Activated CD4-positive, alpha-beta memory T cell treated with anti-CD3 and anti-CD28 coated beads, Interleukin-2, amount 10 ng/mL, durations not matched to agents 7 days and 5 days (primary cell): Measurements from ENCODE around the gene NEU4. TPM values are rescaled to one million over a fixed set of nuclear protein-coding genes. Genes with fewer than 3 reads are reported as not detected.
A peak's percentile ranks its signal among the peaks of the same experiment; 100 is the strongest.
"Not testable (repeated sequence)": the region's sequence is repeated elsewhere in the genome, so short reads cannot be mapped to it uniquely, and the experiment has no call there.

Source experiments
- CTCF ChIA-PET: fragments of 350-600 bp; sonication (Branson Sonifier 250); formaldehyde crosslinking; loops from one replicate; lab custom pipeline; 2021; ENCODE audit warnings: antibody characterized with exemption, inconsistent platforms; lab: Charles Lee
- POLR2A ChIA-PET: fragments of 350-600 bp; sonication (Branson Sonifier 250); formaldehyde crosslinking; loops from one replicate; lab custom pipeline; 2021; ENCODE audit warnings: antibody characterized with exemption; lab: Charles Lee
- DNase-seq: peaks from one replicate; pipeline ENCODE4 v3.0.0-alpha.2; 2020
- H3K27ac Mint-ChIP-seq: one replicate; pipeline ENCODE4 v1.8.0; 2021; ENCODE audit warnings: mild to moderate bottlenecking, mixed read lengths
- H3K27me3 Mint-ChIP-seq: one replicate; pipeline ENCODE4 v1.8.0; 2021; ENCODE audit warnings: mixed read lengths
- H3K36me3 Mint-ChIP-seq: one replicate; pipeline ENCODE4 v1.8.0; 2021; ENCODE audit warnings: low read depth, mixed read lengths
- H3K4me1 Mint-ChIP-seq: one replicate; pipeline ENCODE4 v1.8.0; 2021; ENCODE audit warnings: mixed read lengths
- H3K4me3 Mint-ChIP-seq: one replicate; pipeline ENCODE4 v1.8.0; 2021; ENCODE audit warnings: mild to moderate bottlenecking, mixed read lengths
- H3K9me3 Mint-ChIP-seq: one replicate; pipeline ENCODE4 v1.8.0; 2021; ENCODE audit warnings: mixed read lengths
- total RNA-seq, 2 experiments: library from RNA; stranded (reverse); gene quantifications; one replicate each; pipeline ENCODE4 v1.2.3, GENCODE V29; 2021

NEU4 gene
- total RNA-seq, 2 experiments from 2014 or later, result 0.38 to 0.43 TPM

DNA sequence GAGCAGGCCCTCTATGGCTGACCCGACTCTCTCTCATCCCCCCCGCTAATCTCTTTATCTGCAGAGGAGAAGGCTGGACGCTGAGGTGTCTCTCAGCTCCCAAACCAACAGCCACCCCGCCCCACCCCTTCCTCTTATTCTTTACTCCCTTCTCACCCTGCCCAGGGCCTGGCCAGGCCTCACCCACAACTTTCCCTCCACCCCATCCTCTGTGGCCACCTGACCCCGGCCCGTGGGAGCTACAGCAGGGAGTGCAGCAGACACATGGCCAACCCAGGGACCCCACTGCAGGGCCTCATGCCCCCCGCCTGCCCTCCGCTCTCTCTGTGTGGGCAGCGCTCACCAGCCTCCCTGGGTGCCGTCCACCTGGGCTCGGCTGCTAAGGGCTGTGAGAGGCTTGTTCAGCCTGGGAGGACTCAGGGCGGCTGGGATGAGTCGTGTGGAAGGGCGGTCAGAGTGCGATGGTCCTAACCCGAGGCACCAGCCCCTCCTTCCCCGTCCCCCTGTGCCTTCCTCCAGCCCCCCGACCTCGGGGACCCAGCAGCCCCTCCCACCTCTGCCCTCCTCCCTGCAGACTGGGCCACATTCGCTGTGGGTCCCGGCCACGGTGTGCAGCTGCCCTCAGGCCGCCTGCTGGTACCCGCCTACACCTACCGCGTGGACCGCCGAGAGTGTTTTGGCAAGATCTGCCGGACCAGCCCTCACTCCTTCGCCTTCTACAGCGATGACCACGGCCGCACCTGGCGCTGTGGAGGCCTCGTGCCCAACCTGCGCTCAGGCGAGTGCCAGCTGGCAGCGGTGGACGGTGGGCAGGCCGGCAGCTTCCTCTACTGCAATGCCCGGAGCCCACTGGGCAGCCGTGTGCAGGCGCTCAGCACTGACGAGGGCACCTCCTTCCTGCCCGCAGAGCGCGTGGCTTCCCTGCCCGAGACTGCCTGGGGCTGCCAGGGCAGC is 6.8 kb downstream of the NEU4 start:
- no peak overlapping the region for H3K4me3 Mint-ChIP-seq

DNA sequence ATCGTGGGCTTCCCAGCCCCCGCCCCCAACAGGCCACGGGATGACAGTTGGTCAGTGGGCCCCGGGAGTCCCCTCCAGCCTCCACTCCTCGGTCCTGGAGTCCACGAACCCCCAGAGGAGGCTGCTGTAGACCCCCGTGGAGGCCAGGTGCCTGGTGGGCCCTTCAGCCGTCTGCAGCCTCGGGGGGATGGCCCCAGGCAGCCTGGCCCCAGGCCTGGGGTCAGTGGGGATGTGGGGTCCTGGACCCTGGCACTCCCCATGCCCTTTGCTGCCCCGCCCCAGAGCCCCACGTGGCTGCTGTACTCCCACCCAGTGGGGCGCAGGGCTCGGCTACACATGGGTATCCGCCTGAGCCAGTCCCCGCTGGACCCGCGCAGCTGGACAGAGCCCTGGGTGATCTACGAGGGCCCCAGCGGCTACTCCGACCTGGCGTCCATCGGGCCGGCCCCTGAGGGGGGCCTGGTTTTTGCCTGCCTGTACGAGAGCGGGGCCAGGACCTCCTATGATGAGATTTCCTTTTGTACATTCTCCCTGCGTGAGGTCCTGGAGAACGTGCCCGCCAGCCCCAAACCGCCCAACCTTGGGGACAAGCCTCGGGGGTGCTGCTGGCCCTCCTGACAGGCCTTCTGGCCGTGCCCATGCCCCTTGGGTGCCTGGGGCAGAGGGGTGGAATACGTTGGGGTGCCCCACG is 7.6 kb downstream of the NEU4 start:
- no peak overlapping the region for H3K27ac Mint-ChIP-seq
- CTCF ChIA-PET, result no interaction called here
- no peaks in the 10 kb centered on the region for H3K27me3 Mint-ChIP-seq
- DNase-seq, result peak; percentile 15
- H3K4me3 Mint-ChIP-seq, result no peak overlapping the region
- no peaks in the 10 kb centered on the region for H3K9me3 Mint-ChIP-seq
- H3K36me3 Mint-ChIP-seq, result no peaks in the 10 kb centered on the region
- peaks cover 9% of the 10 kb centered on the region for H3K4me1 Mint-ChIP-seq
- POLR2A ChIA-PET, result no interaction called here

More for the DNA sequence above, 6.8 kb downstream of the NEU4 start:
- ChIA-PET POLR2A (no interaction called here), CTCF (no interaction called here)
- Mint-ChIP-seq H3K27ac (no peak overlapping the region), H3K36me3 (no peaks in the 10 kb centered on the region), H3K4me1 (peaks cover 5% of the 10 kb centered on the region), H3K27me3 (no peaks in the 10 kb centered on the region), H3K9me3 (no peaks in the 10 kb centered on the region)
- no peak for DNase-seq

DNA sequence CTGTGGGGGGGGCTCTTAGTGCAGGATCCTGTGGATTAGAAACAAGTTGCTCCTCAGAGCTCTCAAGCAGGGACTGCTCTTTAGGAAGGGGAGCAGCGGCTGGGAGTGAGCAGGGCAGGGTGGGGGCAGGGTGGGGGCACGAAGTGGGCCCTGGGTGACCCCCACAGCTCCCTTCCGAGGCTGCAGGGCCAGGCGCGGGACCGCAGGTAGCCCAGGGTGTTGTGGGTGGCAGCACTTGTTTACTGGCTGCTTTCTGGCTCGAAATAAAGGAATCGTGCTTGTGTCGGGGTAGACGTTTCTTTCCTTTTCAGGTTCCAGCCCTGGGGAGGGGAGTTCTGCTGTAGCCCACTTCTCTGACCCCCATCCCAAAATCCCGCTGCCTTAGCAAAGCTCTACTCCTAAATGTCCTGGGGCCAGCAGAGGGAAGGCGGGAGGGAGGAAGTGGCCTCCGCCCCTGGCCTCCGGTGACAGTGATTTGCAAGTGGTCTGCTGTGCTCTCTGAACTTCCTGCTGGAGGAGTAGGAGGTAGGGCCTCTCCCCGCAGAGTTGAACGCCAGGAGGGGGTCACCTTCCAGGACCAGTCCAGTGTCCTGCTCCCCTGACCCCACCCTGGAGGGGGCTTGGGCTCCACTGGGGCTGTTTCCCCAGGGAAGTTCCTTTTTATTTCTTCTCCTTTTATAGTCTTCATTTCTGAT is 8.3 kb downstream of the NEU4 start:
- no peaks in the 10 kb centered on the region for H3K27me3 Mint-ChIP-seq
- DNase-seq, result peak; percentile 17

DNA sequence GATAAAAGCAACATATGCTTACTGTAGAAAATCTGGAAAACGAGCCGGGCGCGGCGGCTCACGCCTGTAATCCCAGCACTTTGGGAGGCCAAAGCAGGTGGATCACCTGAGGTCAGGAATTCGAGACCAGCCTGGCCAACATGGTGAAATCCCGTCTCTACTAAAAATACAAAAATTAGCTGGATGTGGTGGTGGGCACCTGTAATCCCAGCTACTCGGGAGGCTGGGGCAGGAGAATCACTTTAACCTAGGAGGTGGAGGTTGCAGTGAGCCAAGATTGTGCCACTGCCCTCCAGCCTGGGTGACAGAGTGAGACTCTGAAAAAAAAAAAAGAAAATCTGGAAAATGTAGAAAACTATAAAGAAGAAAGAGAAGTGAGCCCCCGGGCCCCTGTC is 8.8 kb downstream of the NEU4 start:
- DNase-seq, H3K27me3 Mint-ChIP-seq, H3K36me3 Mint-ChIP-seq, H3K27ac Mint-ChIP-seq, H3K9me3 Mint-ChIP-seq, CTCF ChIA-PET, H3K4me3 Mint-ChIP-seq: not testable (repeated sequence)
- H3K4me1 Mint-ChIP-seq, result peaks cover 17% of the 10 kb centered on the region
- POLR2A ChIA-PET, result interaction anchor here (0.7 kb wide), 1 partner anchor 55 kb away, joined by 3 read pairs; no protein-coding TSS in a partner anchor

More for the DNA sequence above, 8.3 kb downstream of the NEU4 start:
- ChIA-PET POLR2A (no interaction called here), CTCF (no interaction called here)
- Mint-ChIP-seq H3K9me3 (no peaks in the 10 kb centered on the region), H3K36me3 (no peaks in the 10 kb centered on the region), H3K4me1 (peaks cover 12% of the 10 kb centered on the region), H3K27ac (no peak overlapping the region), H3K4me3 (peak overlapping the region; percentile 13)

DNA sequence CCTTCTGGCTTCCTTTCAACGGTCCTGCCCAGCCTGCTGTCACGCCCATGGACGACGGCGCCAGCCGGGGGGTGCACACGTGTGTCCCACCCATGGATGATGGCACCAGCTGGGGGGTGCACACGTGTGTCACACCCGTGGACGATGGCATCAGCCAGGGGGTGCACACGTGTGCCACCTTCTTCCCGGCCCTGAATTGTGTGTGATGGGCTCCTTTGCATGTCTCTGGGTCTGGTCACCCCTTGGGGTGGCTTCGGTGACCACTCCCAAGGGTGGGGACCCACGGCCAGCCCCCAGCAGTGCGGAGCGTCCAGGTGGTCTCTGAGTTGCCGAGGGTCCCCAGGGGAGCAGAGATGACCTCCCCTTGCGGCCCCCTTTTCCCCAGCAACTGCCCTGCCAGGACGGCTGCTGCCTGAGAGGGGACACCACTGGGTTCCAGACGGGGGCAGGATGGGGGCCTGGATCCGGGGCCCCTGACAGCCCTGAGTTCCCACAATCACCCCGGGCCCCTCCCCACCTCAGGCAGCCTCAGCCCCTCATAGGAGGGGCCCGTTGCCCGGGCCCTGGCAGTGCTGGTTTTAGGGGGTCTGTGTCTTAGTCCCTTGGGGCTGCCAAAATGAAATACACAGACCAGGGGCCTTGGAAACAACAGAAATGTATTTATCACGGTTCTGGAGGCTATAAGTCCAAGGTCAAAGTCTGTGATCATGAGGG is 9.4 kb downstream of the NEU4 start:
- no peak overlapping the region for H3K4me3 Mint-ChIP-seq
- peak; percentile 2 for DNase-seq
- peaks cover 19% of the 10 kb centered on the region for H3K4me1 Mint-ChIP-seq
- no peak overlapping the region for H3K27ac Mint-ChIP-seq
- ChIA-PET POLR2A (interaction anchor here (0.7 kb wide), 1 partner anchor 56 kb away, joined by 3 read pairs; no protein-coding TSS in a partner anchor), CTCF (no interaction called here)
- peaks cover 3% of the 10 kb centered on the region for H3K27me3 Mint-ChIP-seq
- H3K9me3 Mint-ChIP-seq, result peaks cover 7% of the 10 kb centered on the region
- H3K36me3 Mint-ChIP-seq, result peaks cover 6% of the 10 kb centered on the region

DNA sequence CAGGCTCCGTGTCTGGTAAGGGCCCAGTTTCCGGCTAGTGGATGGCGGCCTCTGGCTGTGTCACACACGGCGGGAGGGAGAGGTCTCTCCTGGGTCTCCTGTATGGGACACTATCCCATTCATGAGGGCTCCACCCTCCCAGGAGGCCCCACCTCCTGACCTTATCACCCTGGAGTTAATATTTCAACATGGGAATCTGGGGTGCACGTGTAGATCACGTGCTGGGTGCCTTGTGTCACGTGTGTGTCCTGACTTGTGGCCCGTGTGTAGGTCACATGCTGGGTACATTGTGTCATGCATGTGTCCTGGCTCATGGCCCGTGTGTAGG is 9.9 kb downstream of the NEU4 start:
- no peak overlapping the region for H3K4me3 Mint-ChIP-seq
- ChIA-PET POLR2A (no interaction called here), CTCF (no interaction called here)
- DNase-seq, result peak; percentile 6
- peaks cover 12% of the 10 kb centered on the region for H3K9me3 Mint-ChIP-seq
- peaks cover 3% of the 10 kb centered on the region for H3K27me3 Mint-ChIP-seq
- H3K4me1 Mint-ChIP-seq, result peaks cover 19% of the 10 kb centered on the region
- peaks cover 10% of the 10 kb centered on the region for H3K36me3 Mint-ChIP-seq
- H3K27ac Mint-ChIP-seq, result no peak overlapping the region

DNA sequence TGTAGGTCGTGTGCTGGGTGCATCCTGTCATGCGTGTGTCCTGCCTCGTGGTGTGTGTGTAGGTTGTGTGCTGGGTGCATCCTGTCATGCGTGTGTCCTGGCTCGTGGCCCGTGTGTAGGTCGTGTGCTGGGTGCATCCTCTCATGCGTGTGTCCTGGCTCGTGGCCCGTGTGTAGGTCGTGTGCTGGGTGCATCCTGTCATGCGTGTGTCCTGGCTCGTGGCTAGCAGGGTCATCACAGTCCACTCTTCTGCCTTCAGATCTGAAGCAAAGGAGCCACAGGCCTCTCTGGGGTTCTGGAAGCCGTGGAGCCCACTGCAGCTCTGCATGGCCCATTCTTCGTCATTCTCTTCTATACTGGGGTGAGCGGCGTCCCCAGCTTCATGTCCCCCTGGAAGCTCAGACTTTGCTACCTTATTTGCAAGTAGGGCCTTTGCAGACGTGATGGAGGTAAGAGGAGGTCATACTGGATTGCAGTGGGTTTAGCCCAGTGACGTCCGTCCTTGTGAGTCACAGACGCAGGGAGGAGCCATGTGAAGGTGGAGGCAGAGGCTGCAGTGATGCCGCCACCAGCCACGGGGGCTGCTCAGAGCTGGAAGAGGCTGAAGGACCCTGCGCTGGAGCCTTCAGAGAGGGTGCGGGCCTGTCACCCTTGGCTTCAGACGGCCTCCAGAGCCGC is 11.1 kb downstream of the NEU4 start:
- Mint-ChIP-seq H3K4me1 (peaks cover 19% of the 10 kb centered on the region), H3K9me3 (peaks cover 14% of the 10 kb centered on the region), H3K36me3 (peaks cover 10% of the 10 kb centered on the region)
- H3K27ac Mint-ChIP-seq, POLR2A ChIA-PET, H3K4me3 Mint-ChIP-seq, H3K27me3 Mint-ChIP-seq, CTCF ChIA-PET: not testable (repeated sequence)
- peak; percentile 13 for DNase-seq

DNA sequence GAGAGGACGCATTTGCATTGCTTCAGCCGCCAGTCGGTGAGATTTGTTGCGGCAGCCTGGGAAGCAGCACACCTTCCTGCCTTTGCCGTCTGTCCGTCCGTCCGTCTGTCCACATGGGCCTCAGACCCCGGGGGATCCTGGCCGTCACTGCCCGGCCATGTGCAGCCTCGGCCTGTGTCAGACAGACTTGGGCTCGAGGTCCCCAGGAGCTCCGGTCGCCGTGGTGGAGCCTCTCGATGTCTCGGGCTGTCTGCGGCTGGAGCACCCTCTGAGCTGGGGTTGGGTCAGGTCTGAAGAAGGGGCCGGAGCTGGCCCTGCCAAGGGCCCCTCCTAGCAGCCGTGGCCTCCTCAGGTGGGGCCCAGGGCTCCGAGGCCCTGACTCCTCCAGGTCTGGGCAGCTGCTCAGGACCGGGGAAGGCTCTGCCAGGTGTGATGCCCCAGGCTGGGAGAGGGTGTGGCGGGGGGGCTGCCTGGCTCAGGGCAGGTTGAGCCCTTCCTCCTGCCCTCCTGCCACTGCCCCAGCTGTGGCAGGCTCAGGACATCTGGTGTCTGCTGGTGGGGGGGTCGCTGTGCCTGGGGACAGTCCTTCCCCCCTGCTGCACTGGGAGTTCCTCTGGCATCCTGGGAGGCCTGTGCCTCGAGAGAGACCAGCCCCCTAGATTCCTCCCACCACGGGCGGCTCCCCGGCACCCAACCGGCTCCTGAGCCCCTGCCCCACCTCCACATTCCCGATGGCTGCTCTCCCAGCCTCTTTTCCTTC is 11.8 kb downstream of the NEU4 start:
- no peak overlapping the region for H3K4me3 Mint-ChIP-seq
- POLR2A ChIA-PET, result no interaction called here
- H3K27me3 Mint-ChIP-seq, result peaks cover 6% of the 10 kb centered on the region
- H3K4me1 Mint-ChIP-seq, result peaks cover 19% of the 10 kb centered on the region
- H3K9me3 Mint-ChIP-seq, result peaks cover 18% of the 10 kb centered on the region
- H3K27ac Mint-ChIP-seq, result no peak overlapping the region
- H3K36me3 Mint-ChIP-seq, result peaks cover 10% of the 10 kb centered on the region
- CTCF ChIA-PET, result no interaction called here
- peak; percentile 11 for DNase-seq

DNA sequence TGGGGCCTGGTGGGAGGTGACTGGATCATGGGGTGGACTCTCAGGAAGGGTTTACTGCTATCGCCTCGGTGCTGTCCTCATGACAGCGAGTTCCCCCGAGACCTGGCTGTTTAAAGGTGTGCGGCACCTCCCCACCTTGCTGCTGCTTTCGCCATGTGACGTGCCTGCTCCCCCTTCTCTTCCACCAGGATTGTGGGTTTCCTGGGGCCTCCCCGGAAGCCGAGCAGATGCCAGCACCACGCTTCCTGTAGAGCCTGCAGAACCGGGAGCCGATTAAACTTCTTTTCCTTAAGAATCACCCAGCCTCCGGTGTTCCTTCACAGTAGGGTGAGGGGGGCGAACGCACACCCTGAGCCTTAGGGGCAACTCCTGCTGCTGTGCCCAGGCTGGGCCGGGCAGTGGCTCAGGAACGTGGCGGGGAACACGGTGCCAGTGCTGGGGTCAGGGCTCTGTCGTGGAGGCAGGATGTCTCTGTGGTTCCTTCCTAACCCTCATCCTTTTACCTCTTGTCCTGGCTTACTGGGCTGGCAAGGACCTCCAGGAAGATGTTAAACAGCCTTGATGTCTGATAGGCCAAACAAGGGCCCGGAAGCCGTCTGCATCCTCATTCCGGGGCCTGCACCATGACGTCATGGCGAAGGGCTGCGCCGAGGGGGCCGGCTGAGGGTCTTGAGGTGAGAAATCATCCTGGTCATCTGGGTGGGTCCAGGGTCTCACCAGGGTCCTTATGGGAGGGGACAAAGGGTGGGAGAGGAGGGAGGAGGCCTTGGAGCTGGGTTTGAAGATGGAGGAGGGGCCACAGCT is 12.7 kb downstream of the NEU4 start:
- peaks cover 19% of the 10 kb centered on the region for H3K4me1 Mint-ChIP-seq
- ChIA-PET CTCF (no interaction called here), POLR2A (no interaction called here)
- no peak overlapping the region for H3K4me3 Mint-ChIP-seq
- DNase-seq, result peak; percentile 15
- peaks cover 21% of the 10 kb centered on the region for H3K9me3 Mint-ChIP-seq
- peaks cover 10% of the 10 kb centered on the region for H3K36me3 Mint-ChIP-seq
- peaks cover 9% of the 10 kb centered on the region for H3K27me3 Mint-ChIP-seq
- no peak overlapping the region for H3K27ac Mint-ChIP-seq

DNA sequence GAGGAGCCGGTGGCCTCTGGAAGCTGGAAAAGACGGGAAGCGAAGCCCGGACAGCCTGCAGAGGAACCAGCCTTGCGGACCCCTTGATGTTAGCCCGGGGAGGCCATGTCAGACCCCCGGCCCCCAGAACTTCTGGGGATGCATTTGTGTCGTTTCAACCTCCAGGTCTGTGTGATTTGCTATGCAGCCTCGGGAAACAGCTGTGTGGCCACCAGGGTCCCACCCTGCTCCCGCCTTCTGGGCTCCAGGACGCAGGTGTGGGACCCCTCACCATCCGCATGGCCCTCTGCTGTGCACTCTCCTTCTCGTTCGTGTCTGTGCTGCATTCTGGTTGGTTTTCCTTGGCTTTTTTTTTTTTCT is 13.3 kb downstream of the NEU4 start:
- H3K27me3 Mint-ChIP-seq, result peaks cover 10% of the 10 kb centered on the region
- peaks cover 18% of the 10 kb centered on the region for H3K4me1 Mint-ChIP-seq
- H3K27ac Mint-ChIP-seq, result no peak overlapping the region
- ChIA-PET CTCF (no interaction called here), POLR2A (no interaction called here)
- DNase-seq, result no peak
- H3K4me3 Mint-ChIP-seq, result no peak overlapping the region
- H3K36me3 Mint-ChIP-seq, result peaks cover 12% of the 10 kb centered on the region
- H3K9me3 Mint-ChIP-seq, result peaks cover 27% of the 10 kb centered on the region
